Measurements from ENCODE around the gene PTPRT. TPM values are rescaled to one million over a fixed set of nuclear protein-coding genes. Genes with fewer than 3 reads are reported as not detected.

PTPRT gene
- total RNA-seq, 1 experiment from 2014 or later: not detected

GRCh38 chr20:42978184-42978974, 211.3 kb downstream of the PTPRT start:
- Mint-ChIP-seq H3K36me3 (ENCODE audit: insufficient read depth, unreplicated experiment) (no peaks in the 10 kb centered on the region), H3K27me3 (ENCODE audit: unreplicated experiment) (peaks cover 16% of the 10 kb centered on the region), H3K4me3 (ENCODE audit: low read depth, unreplicated experiment) (no peak overlapping the region), H3K4me1 (ENCODE audit: low read depth, unreplicated experiment) (no peaks in the 10 kb centered on the region), H3K27ac (ENCODE audit: unreplicated experiment) (no peak overlapping the region), H3K9me3 (ENCODE audit: low read depth, unreplicated experiment) (peaks cover 2% of the 10 kb centered on the region)
- no peak for DNase-seq
- intact Hi-C loops (cut with micrococcal nuclease; ENCODE audit: unreplicated experiment): no loop called here
- CTCF ChIA-PET: no interaction called here
- BruUV-seq (replicated peaks): no TSS peak
- TF ChIP-seq, protein P1, sequence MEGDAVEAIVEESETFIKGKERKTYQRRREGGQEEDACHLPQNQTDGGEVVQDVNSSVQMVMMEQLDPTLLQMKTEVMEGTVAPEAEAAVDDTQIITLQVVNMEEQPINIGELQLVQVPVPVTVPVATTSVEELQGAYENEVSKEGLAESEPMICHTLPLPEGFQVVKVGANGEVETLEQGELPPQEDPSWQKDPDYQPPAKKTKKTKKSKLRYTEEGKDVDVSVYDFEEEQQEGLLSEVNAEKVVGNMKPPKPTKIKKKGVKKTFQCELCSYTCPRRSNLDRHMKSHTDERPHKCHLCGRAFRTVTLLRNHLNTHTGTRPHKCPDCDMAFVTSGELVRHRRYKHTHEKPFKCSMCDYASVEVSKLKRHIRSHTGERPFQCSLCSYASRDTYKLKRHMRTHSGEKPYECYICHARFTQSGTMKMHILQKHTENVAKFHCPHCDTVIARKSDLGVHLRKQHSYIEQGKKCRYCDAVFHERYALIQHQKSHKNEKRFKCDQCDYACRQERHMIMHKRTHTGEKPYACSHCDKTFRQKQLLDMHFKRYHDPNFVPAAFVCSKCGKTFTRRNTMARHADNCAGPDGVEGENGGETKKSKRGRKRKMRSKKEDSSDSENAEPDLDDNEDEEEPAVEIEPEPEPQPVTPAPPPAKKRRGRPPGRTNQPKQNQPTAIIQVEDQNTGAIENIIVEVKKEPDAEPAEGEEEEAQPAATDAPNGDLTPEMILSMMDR (IDR thresholded peaks at IDR 0.05; ENCODE audit: unreplicated experiment): no peak

- DNase-seq: no peak
- Mint-ChIP-seq H3K27ac (ENCODE audit: unreplicated experiment) (no peak overlapping the region), H3K4me3 (ENCODE audit: low read depth, unreplicated experiment) (no peak overlapping the region), H3K36me3 (ENCODE audit: insufficient read depth, unreplicated experiment) (no peaks in the 10 kb centered on the region), H3K9me3 (ENCODE audit: low read depth, unreplicated experiment) (peaks cover 2% of the 10 kb centered on the region), H3K27me3 (ENCODE audit: unreplicated experiment) (peaks cover 32% of the 10 kb centered on the region), H3K4me1 (ENCODE audit: low read depth, unreplicated experiment) (no peaks in the 10 kb centered on the region)
- intact Hi-C loops (cut with micrococcal nuclease; ENCODE audit: unreplicated experiment): no loop called here
- CTCF ChIA-PET: no interaction called here
- TF ChIP-seq, protein P1 (IDR thresholded peaks at IDR 0.05; ENCODE audit: unreplicated experiment): no peak
- no TSS peak for BruUV-seq (replicated peaks)
Observed at GRCh38 chr20:42975974-42976373, 213.7 kb downstream of the PTPRT start.

GRCh38 chr20:42974347-42974746, 215.4 kb downstream of the PTPRT start:
- Mint-ChIP-seq H3K9me3 (ENCODE audit: low read depth, unreplicated experiment) (peaks cover 2% of the 10 kb centered on the region), H3K27ac (ENCODE audit: unreplicated experiment) (no peak overlapping the region), H3K36me3 (ENCODE audit: insufficient read depth, unreplicated experiment) (no peaks in the 10 kb centered on the region), H3K4me1 (ENCODE audit: low read depth, unreplicated experiment) (no peaks in the 10 kb centered on the region), H3K27me3 (ENCODE audit: unreplicated experiment) (peaks cover 32% of the 10 kb centered on the region), H3K4me3 (ENCODE audit: low read depth, unreplicated experiment) (no peak overlapping the region)
- TF ChIP-seq, protein P1 (IDR thresholded peaks at IDR 0.05; ENCODE audit: unreplicated experiment): no peak
- BruUV-seq (replicated peaks): no TSS peak
- CTCF ChIA-PET: no interaction called here
- no peak for DNase-seq
- intact Hi-C loops (cut with micrococcal nuclease; ENCODE audit: unreplicated experiment): no loop called here

- H3K4me1 Mint-ChIP-seq (ENCODE audit: low read depth, unreplicated experiment): no peaks in the 10 kb centered on the region
- no TSS peak for BruUV-seq (replicated peaks)
- H3K9me3 Mint-ChIP-seq (ENCODE audit: low read depth, unreplicated experiment): peaks cover 2% of the 10 kb centered on the region
- no peak overlapping the region for H3K27ac Mint-ChIP-seq (ENCODE audit: unreplicated experiment)
- intact Hi-C loops (cut with micrococcal nuclease; ENCODE audit: unreplicated experiment): no loop called here
- TF ChIP-seq, protein P1 (IDR thresholded peaks at IDR 0.05; ENCODE audit: unreplicated experiment): no peak
- no peak overlapping the region for H3K4me3 Mint-ChIP-seq (ENCODE audit: low read depth, unreplicated experiment)
- H3K27me3 Mint-ChIP-seq (ENCODE audit: unreplicated experiment): peaks cover 44% of the 10 kb centered on the region
- DNase-seq: no peak
- CTCF ChIA-PET: interaction anchor here (0.6 to 0.7 kb wide), 3 partner anchors 10 to 1428 kb away, joined by 4 to 7 read pairs (median 5); no protein-coding TSS in a partner anchor
- no peaks in the 10 kb centered on the region for H3K36me3 Mint-ChIP-seq (ENCODE audit: insufficient read depth, unreplicated experiment)
Observed at GRCh38 chr20:42972591-42972990, 217.1 kb downstream of the PTPRT start.
